HepG2 (cell line): ENCODE results near the gene C2orf76. TPM values are rescaled to one million over a fixed set of nuclear protein-coding genes. Genes with fewer than 3 reads are reported as not detected.

Experiments
- ATAC-seq: fragments of 200-7000 bp; cut with Tn5 transposase; 3 replicates; pipeline ENCODE4 v1.9.1; 2020; ENCODE audit warnings: mild to moderate bottlenecking, moderate library complexity
- BruUV-seq: library from RNA; stranded (reverse); fragments of 400-500 nt; replicated peaks from 2 replicates; lab custom pipeline; 2021; lab: Mats Ljungman, UMichigan
- CTCF ChIA-PET: fragments of 300-600 bp; formaldehyde crosslinking; extraction: SDS; loops from one replicate; lab custom pipeline; 2021; ENCODE audit warnings: low total read pairs, inconsistent platforms, low intra/inter-chr PET ratio; lab: Yijun Ruan, JAX
- POLR2A ChIA-PET: fragments of 350-600 bp; sonication (Branson Sonifier 250); formaldehyde crosslinking; loops from one replicate; lab custom pipeline; 2020; ENCODE audit warnings: antibody characterized with exemption, inconsistent platforms; lab: Yijun Ruan, JAX
- DNase-seq: peaks from one replicate; pipeline ENCODE4 v3.0.0-alpha.2; 2015; ENCODE audit warnings: low spot score
- FAIRE-seq: peaks from 3 replicates; lab custom pipeline; 2011; peaks lifted over from hg19 to GRCh38; lab: Jason Lieb, UNC
- H2AFZ ChIP-seq: one replicate; pipeline ENCODE4 v1.6.1; 2011; ENCODE audit warnings: low read length, inconsistent platforms
- H3K27ac ChIP-seq: fragments of 300-600 bp; 3 replicates; pipeline ENCODE4 v1.8.0; 2011; ENCODE audit warnings: mixed run types, mild to moderate bottlenecking, mixed read lengths, low read length, inconsistent platforms; ENCODE audit not compliant: insufficient read depth; ENCODE audit errors: extremely low read length
- H3K27me3 ChIP-seq, 2 experiments: fragments of 200-600 bp in 1 of 2; 2 replicates in 1 of 2; 3 replicates in 1 of 2; pipeline versions ENCODE4 v1.6.0 to v1.8.0; 2011; ENCODE audit warnings: low read length in 2 of 2, mild to moderate bottlenecking in 2 of 2, moderate library complexity in 2 of 2, inconsistent platforms in 1 of 2; ENCODE audit not compliant: insufficient read depth in 2 of 2, control insufficient read depth in 1 of 2
- H3K36me3 ChIP-seq, 2 experiments: fragments of 200-600 bp in 1 of 2; replicated peaks in 1 of 2; 2 replicates in 1 of 2; 3 replicates in 1 of 2; pipeline versions ENCODE4 v1.5.1 to v1.8.0; 2011; ENCODE audit warnings: low read length in 2 of 2, inconsistent platforms in 1 of 2; ENCODE audit not compliant: insufficient read depth in 2 of 2, control insufficient read depth in 1 of 2
- H3K4me1 ChIP-seq: 2 replicates; pipeline ENCODE4 v1.5.1; 2012; ENCODE audit warnings: low read length, inconsistent platforms; ENCODE audit not compliant: insufficient read depth
- H3K4me2 ChIP-seq: 2 replicates; pipeline ENCODE4 v1.6.0; 2011; ENCODE audit warnings: low read depth, low read length, inconsistent platforms
- H3K4me3 ChIP-seq, 3 experiments: fragments of 200-600 bp in 1 of 3; sonication (generic), shearing (Covaris generic) in 1 of 3; replicated peaks in 1 of 3; 2 replicates each; pipeline ENCODE4 v1.5.1; 2011 to 2016; ENCODE audit warnings: low read length in 3 of 3, inconsistent platforms in 2 of 3, low read depth in 2 of 3, mild to moderate bottlenecking in 2 of 3, control low read depth in 1 of 3, mixed read lengths in 1 of 3; ENCODE audit not compliant: insufficient read depth in 1 of 3
- H3K79me2 ChIP-seq: one replicate; pipeline ENCODE4 v1.6.1; 2011; ENCODE audit warnings: low read length, inconsistent platforms; ENCODE audit not compliant: insufficient read depth
- H3K9ac ChIP-seq: 2 replicates; pipeline ENCODE4 v1.6.0; 2011; ENCODE audit warnings: mild to moderate bottlenecking, low read depth, low read length, inconsistent platforms; ENCODE audit not compliant: insufficient read depth
- H3K9me3 ChIP-seq: 2 replicates; pipeline ENCODE4 v1.5.1; 2012; ENCODE audit warnings: mild to moderate bottlenecking, low read length
- H4K20me1 ChIP-seq: 2 replicates; pipeline ENCODE4 v1.6.0; 2011; ENCODE audit warnings: inconsistent platforms, mild to moderate bottlenecking, low read length, moderate library complexity; ENCODE audit not compliant: insufficient read depth
- BHLHE40 ChIP-seq: IDR thresholded peaks from 2 replicates; pipeline ENCODE4 v1.6.1; 2011; ENCODE audit warnings: low read length, improper control_type of control experiment
- CCDC6 ChIP-seq: sonication (generic); formaldehyde crosslinking; IDR thresholded peaks from 2 replicates; pipeline ENCODE4 v1.8.1; 2022; ENCODE audit warnings: mild to moderate bottlenecking, missing genetic modification reagents, moderate library complexity
- KDM6A ChIP-seq: IDR thresholded peaks from 2 replicates; pipeline ENCODE4 v1.6.1; 2016; ENCODE audit warnings: low read depth
- LCORL ChIP-seq, 2 experiments: fragments of 450-650 bp in 1 of 2; sonication (generic) in 1 of 2; formaldehyde crosslinking in 1 of 2; IDR thresholded peaks; 2 replicates each; pipeline versions ENCODE4 v1.5.0 to v1.6.1; 2017 to 2020; ENCODE audit warnings: antibody characterized with exemption in 1 of 2, missing genetic modification reagents in 1 of 2
- MXI1 ChIP-seq: IDR thresholded peaks from 3 replicates; pipeline ENCODE4 v1.6.1; 2012; ENCODE audit warnings: low read depth, low read length, inconsistent platforms, borderline replicate concordance
- POLR2G ChIP-seq: fragments of 200-400 bp; formaldehyde crosslinking; IDR thresholded peaks from 2 replicates; pipeline ENCODE4 v1.6.1; 2018; ENCODE audit warnings: mild to moderate bottlenecking, low read depth, low read length, moderate library complexity
- PPARG ChIP-seq: conservative IDR thresholded peaks from 2 replicates; pipeline ENCODE4 v1.6.1; 2016; ENCODE audit warnings: missing biosample characterization, missing genetic modification reagents
- SMARCC2 ChIP-seq: fragments of 450-650 bp; IDR thresholded peaks from 2 replicates; pipeline ENCODE4 v1.6.1; 2017; ENCODE audit warnings: antibody characterized with exemption, mild to moderate bottlenecking
- ZNF33B ChIP-seq: sonication (generic); formaldehyde crosslinking; IDR thresholded peaks from 2 replicates; pipeline ENCODE4 v1.5.1; 2020; ENCODE audit warnings: mild to moderate bottlenecking, missing genetic modification reagents
- ZNF446 ChIP-seq: sonication (generic); formaldehyde crosslinking; IDR thresholded peaks from 2 replicates; pipeline ENCODE4 v1.5.0; 2020; ENCODE audit warnings: mild to moderate bottlenecking, missing genetic modification reagents
- ZNF562 ChIP-seq: sonication (generic); formaldehyde crosslinking; IDR thresholded peaks from 2 replicates; pipeline ENCODE4 v1.8.0; 2022; ENCODE audit warnings: missing genetic modification reagents, borderline replicate concordance
- ZNF850 ChIP-seq: sonication (generic); formaldehyde crosslinking; conservative IDR thresholded peaks from 2 replicates; pipeline ENCODE4 v1.9.0; 2021; ENCODE audit warnings: mild to moderate bottlenecking, missing genetic modification reagents
- ZSCAN31 ChIP-seq: sonication (generic); formaldehyde crosslinking; IDR thresholded peaks from 2 replicates; pipeline ENCODE4 v1.5.0; 2020; ENCODE audit warnings: low read depth, mild to moderate bottlenecking, missing genetic modification reagents
- in situ Hi-C: cut with HindIII; loops from 2 replicates; pipeline ENCODE4 v1.10.0; 2017; ENCODE audit warnings: low pct_unique_long_range_greater_than_20kb; ENCODE audit not compliant: extremely low pct_ligation_motif_present
- intact Hi-C: fragments of 100-400 bp; cut with micrococcal nuclease; formaldehyde crosslinking; loops from one replicate; pipeline ENCODE4 v1.10.0; 2022; ENCODE audit not compliant: unreplicated experiment
- polyA plus RNA-seq, 8 experiments: library from polyadenylated mRNA; depleted of rRNA in 3 of 8; stranded (reverse) in 7 of 8; unstranded in 1 of 8; fragments of >200 nt; fragmentation: Illumina TruSeq in 4 of 8; extraction: Trizol in 4 of 8; gene quantifications; 2 replicates each; pipeline versions ENCODE4 v1.2.1 to v1.2.3, GENCODE V29; 2011 to 2016; ENCODE audit warnings: low read depth in 4 of 8, missing spikeins in 1 of 8, mixed read lengths in 1 of 8; ENCODE audit not compliant: insufficient read depth in 1 of 8
- total RNA-seq, 5 experiments: library from RNA; depleted of rRNA; stranded (reverse); fragments of >200 nt; fragmentation: Illumina TruSeq; extraction: Trizol; gene quantifications; 2 replicates each; pipeline ENCODE4 v1.2.3, GENCODE V29; 2016; ENCODE audit warnings: low read depth in 1 of 5
- TF ChIP-seq, protein P1 (sequence below): sonication (generic); formaldehyde crosslinking; IDR thresholded peaks from 2 replicates; pipeline ENCODE4 v1.4.0; 2020; ENCODE audit warnings: missing genetic modification reagents, mild to moderate bottlenecking, borderline replicate concordance
- TF ChIP-seq, protein P2 (sequence below): sonication (generic); formaldehyde crosslinking; IDR thresholded peaks from 2 replicates; pipeline ENCODE4 v1.9.0; 2021; ENCODE audit warnings: missing genetic modification reagents, borderline replicate concordance
- TF ChIP-seq, protein P3 (sequence below): sonication (generic); formaldehyde crosslinking; IDR thresholded peaks from 2 replicates; pipeline ENCODE4 v1.4.0; 2020; ENCODE audit warnings: missing genetic modification reagents

Gene C2orf76
- total and polyA plus RNA-seq, 2 of the 13 experiments (the other 11 are each of a cell fraction or from before 2014, with no cell fraction given): 7.7 to 8.5 TPM

DNA sequence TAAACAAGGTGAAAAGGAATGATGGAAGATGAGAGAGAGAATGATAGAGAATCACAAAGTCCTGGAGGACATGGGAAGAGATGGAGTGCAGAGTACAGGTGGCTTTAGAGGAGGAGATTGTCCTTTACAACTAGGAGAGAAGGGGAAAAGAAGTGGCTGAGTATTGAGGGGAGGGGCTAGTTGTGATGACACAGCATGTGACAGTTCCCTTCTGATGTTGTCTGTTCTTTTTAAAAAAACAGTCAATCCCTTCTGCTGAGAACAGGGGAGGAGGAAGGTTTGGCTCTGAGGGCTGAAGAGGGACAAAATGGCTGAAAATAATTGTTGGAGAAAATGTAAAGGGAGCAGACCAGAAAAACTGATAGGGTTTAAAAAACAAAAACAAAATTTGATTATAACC, 99.0 kb downstream of the C2orf76 start:
- ChIA-PET POLR2A (no interaction called here), CTCF (no interaction called here)
- Histone ChIP-seq H4K20me1 (no peaks in the 10 kb centered on the region), H3K4me3 (no peak overlapping the region), H3K9me3 (no peaks in the 10 kb centered on the region), H3K79me2 (no peaks in the 10 kb centered on the region), H2AFZ (no peak overlapping the region), H3K27me3 (no peaks in the 10 kb centered on the region), H3K4me2 (no peak overlapping the region), H3K9ac (no peak overlapping the region), H3K36me3 (peaks cover 2 to 6% of the 10 kb centered on the region in 2 experiments; a peak in 1 of 5 replicates), H3K27ac (no peak overlapping the region), H3K4me1 (peaks cover 12% of the 10 kb centered on the region)
- FAIRE-seq (no peak), DNase-seq (no peak), ATAC-seq (no peak)
- no TSS peak for BruUV-seq
- intact Hi-C loops: loop anchor here (5.0 kb wide), 1 partner anchor 255 kb away; no protein-coding TSS in a partner anchor
- in situ Hi-C loops: no loop called here
- TF ChIP-seq ZNF446 (CRISPR knock-in tag) (no peak), POLR2G (no peak), ZNF850 (CRISPR knock-in tag) (no peak), ZNF562 (no peak), SMARCC2 (no peak), CCDC6 (no peak), PPARG (no peak), ZSCAN31 (CRISPR knock-in tag) (no peak), BHLHE40 (no peak), LCORL (IDR thresholded peaks at IDR 0.05) (no peak), LCORL (CRISPR knock-in tag; IDR thresholded peaks at IDR 0.05) (no peak), KDM6A (CRISPR knock-in tag) (no peak), MXI1 (no peak), ZNF33B (CRISPR knock-in tag) (no peak)
- TF ChIP-seq, protein P1, sequence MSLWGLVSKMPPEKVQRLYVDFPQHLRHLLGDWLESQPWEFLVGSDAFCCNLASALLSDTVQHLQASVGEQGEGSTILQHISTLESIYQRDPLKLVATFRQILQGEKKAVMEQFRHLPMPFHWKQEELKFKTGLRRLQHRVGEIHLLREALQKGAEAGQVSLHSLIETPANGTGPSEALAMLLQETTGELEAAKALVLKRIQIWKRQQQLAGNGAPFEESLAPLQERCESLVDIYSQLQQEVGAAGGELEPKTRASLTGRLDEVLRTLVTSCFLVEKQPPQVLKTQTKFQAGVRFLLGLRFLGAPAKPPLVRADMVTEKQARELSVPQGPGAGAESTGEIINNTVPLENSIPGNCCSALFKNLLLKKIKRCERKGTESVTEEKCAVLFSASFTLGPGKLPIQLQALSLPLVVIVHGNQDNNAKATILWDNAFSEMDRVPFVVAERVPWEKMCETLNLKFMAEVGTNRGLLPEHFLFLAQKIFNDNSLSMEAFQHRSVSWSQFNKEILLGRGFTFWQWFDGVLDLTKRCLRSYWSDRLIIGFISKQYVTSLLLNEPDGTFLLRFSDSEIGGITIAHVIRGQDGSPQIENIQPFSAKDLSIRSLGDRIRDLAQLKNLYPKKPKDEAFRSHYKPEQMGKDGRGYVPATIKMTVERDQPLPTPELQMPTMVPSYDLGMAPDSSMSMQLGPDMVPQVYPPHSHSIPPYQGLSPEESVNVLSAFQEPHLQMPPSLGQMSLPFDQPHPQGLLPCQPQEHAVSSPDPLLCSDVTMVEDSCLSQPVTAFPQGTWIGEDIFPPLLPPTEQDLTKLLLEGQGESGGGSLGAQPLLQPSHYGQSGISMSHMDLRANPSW (CRISPR knock-in tag): no peak
- TF ChIP-seq, protein P2, sequence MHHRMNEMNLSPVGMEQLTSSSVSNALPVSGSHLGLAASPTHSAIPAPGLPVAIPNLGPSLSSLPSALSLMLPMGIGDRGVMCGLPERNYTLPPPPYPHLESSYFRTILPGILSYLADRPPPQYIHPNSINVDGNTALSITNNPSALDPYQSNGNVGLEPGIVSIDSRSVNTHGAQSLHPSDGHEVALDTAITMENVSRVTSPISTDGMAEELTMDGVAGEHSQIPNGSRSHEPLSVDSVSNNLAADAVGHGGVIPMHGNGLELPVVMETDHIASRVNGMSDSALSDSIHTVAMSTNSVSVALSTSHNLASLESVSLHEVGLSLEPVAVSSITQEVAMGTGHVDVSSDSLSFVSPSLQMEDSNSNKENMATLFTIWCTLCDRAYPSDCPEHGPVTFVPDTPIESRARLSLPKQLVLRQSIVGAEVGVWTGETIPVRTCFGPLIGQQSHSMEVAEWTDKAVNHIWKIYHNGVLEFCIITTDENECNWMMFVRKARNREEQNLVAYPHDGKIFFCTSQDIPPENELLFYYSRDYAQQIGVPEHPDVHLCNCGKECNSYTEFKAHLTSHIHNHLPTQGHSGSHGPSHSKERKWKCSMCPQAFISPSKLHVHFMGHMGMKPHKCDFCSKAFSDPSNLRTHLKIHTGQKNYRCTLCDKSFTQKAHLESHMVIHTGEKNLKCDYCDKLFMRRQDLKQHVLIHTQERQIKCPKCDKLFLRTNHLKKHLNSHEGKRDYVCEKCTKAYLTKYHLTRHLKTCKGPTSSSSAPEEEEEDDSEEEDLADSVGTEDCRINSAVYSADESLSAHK (CRISPR knock-in tag): no peak
- TF ChIP-seq, protein P3, sequence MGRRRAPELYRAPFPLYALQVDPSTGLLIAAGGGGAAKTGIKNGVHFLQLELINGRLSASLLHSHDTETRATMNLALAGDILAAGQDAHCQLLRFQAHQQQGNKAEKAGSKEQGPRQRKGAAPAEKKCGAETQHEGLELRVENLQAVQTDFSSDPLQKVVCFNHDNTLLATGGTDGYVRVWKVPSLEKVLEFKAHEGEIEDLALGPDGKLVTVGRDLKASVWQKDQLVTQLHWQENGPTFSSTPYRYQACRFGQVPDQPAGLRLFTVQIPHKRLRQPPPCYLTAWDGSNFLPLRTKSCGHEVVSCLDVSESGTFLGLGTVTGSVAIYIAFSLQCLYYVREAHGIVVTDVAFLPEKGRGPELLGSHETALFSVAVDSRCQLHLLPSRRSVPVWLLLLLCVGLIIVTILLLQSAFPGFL (CRISPR knock-in tag): no peak
